HEK293T (cell line): ENCODE measurements around the gene TMEM87A.
"Not testable (repeated sequence)": the region's sequence is repeated elsewhere in the genome, so short reads cannot be mapped to it uniquely, and the experiment has no call there.

Experiments used
- FOXM1 ChIP-seq: fragments of 450-650 bp; IDR thresholded peaks from 2 replicates; pipeline ENCODE4 v1.6.1; 2017; ENCODE audit warnings: mild to moderate bottlenecking, borderline replicate concordance
- ZNF384 ChIP-seq: fragments of 450-650 bp; IDR thresholded peaks from 2 replicates; pipeline ENCODE4 v1.6.1; 2016

GRCh38 chr15:42228981-42229380 is 44.3 kb downstream of the TMEM87A start:
- not testable (repeated sequence) for TF ChIP-seq ZNF384, FOXM1
